Stomach (tissue), 4 donors: ENCODE results near the gene SSR1.
"Not testable (repeated sequence)": the region's sequence is repeated elsewhere in the genome, so short reads cannot be mapped to it uniquely, and the experiment has no call there.

ENCODE experiments used
- CTCF ChIP-seq, 7 experiments: fragments of 450-650 bp in 4 of 7; fragments of 200-600 bp in 3 of 7; sonication (generic) in 3 of 7; IDR thresholded peaks; one replicate each; pipeline ENCODE4 v1.5.1; 2016 to 2019; ENCODE audit warnings: antibody characterized with exemption in 7 of 7, control low read depth in 2 of 7, mild to moderate bottlenecking in 1 of 7
- EP300 ChIP-seq: sonication (generic); formaldehyde crosslinking; IDR thresholded peaks from one replicate; pipeline ENCODE4 v1.6.1; 2017; ENCODE audit warnings: antibody characterized with exemption
- POLR2A ChIP-seq, 4 donors: fragments of 450-650 bp; IDR thresholded peaks; one replicate each; pipeline ENCODE4 v1.6.1; 2016; ENCODE audit warnings: antibody characterized with exemption in 4 of 4, control low read depth in 2 of 4, mild to moderate bottlenecking in 1 of 4, moderate library complexity in 1 of 4
- POLR2AphosphoS5 ChIP-seq, 3 donors: sonication (generic); formaldehyde crosslinking; IDR thresholded peaks; one replicate each; pipeline ENCODE4 v1.6.1; 2016; ENCODE audit warnings: antibody characterized with exemption in 3 of 3

- TF ChIP-seq CTCF (IDR thresholded peaks at IDR 0.05); POLR2A (IDR thresholded peaks at IDR 0.05); POLR2AphosphoS5 (IDR thresholded peaks at IDR 0.05); EP300: not testable (repeated sequence)
Measured at GRCh38 chr6:7319406-7319805, 6.4 kb upstream of the SSR1 start.
